HCT116 (cell line): ENCODE results near the gene RND3.

Source experiments
- CEBPB ChIP-seq: IDR thresholded peaks from 2 replicates; pipeline ENCODE4 v1.6.1; 2012; ENCODE audit warnings: low read depth
- CTCF ChIP-seq, 3 experiments: fragments of 200-600 bp in 1 of 3; sonication (generic) in 1 of 3; IDR thresholded peaks in 2 of 3; conservative IDR thresholded peaks in 1 of 3; 2 replicates each; pipeline ENCODE4 v1.5.1; 2012 to 2017; ENCODE audit warnings: low read depth in 2 of 3, low read length in 2 of 3, antibody characterized with exemption in 1 of 3, borderline replicate concordance in 1 of 3, control low read depth in 1 of 3, mild to moderate bottlenecking in 1 of 3, mixed read lengths in 1 of 3, mixed run types in 1 of 3, moderate library complexity in 1 of 3; ENCODE audit not compliant: insufficient read depth in 1 of 3
- EZH2phosphoT487 ChIP-seq: fragments of 200-600 bp; IDR thresholded peaks from 2 replicates; pipeline ENCODE4 v1.6.1; 2018; ENCODE audit warnings: antibody characterized with exemption, borderline replicate concordance
- MAX ChIP-seq: IDR thresholded peaks from 2 replicates; pipeline ENCODE4 v1.6.1; 2012
- POLR2AphosphoS5 ChIP-seq: IDR thresholded peaks from 2 replicates; pipeline ENCODE4 v1.6.1; 2011; ENCODE audit warnings: mild to moderate bottlenecking, low read depth, low read length, moderate library complexity
- RAD21 ChIP-seq: IDR thresholded peaks from 2 replicates; pipeline ENCODE4 v1.6.1; 2012; ENCODE audit warnings: low read depth, mild to moderate bottlenecking
- SIN3A ChIP-seq: IDR thresholded peaks from 2 replicates; pipeline ENCODE4 v1.6.1; 2012; ENCODE audit warnings: low read depth
- YY1 ChIP-seq: IDR thresholded peaks from 2 replicates; pipeline ENCODE4 v1.6.1; 2011; ENCODE audit warnings: low read length, low read depth, moderate library complexity, mild to moderate bottlenecking; ENCODE audit not compliant: insufficient replicate concordance; ENCODE audit errors: extremely low read depth
- ZBTB33 ChIP-seq: IDR thresholded peaks from 2 replicates; pipeline ENCODE4 v1.6.1; 2011; ENCODE audit warnings: mild to moderate bottlenecking, low read length, moderate library complexity; ENCODE audit not compliant: insufficient replicate concordance; ENCODE audit errors: extremely low read depth
- ZNF274 ChIP-seq: fragments of 200-500 bp; sonication (Bioruptor generic); IDR thresholded peaks from 2 replicates; pipeline ENCODE4 v1.6.1; 2014; ENCODE audit warnings: mild to moderate bottlenecking, low read depth, low read length, inconsistent platforms

- TF ChIP-seq CTCF (IDR thresholded peaks at IDR 0.05 in 2 of 3, conservative IDR thresholded peaks at IDR 0.05 in 1 of 3; ENCODE audit: borderline replicate concordance in 1 of 3, insufficient read depth in 1 of 3, low read depth in 2 of 3, low read length in 2 of 3): no peak
- TF ChIP-seq MAX: no peak
- TF ChIP-seq CEBPB: no peak
- no peak for TF ChIP-seq YY1
- no peak for TF ChIP-seq POLR2AphosphoS5
- TF ChIP-seq ZBTB33: no peak
- no peak for TF ChIP-seq RAD21
- TF ChIP-seq SIN3A: no peak
- no peak for TF ChIP-seq EZH2phosphoT487
- TF ChIP-seq ZNF274: no peak
Measured at GRCh38 chr2:150438654-150439053, 48.8 kb downstream of the RND3 start.
